Measurements from ENCODE around the gene ARHGDIA.

The ARHGDIA gene

DNA sequence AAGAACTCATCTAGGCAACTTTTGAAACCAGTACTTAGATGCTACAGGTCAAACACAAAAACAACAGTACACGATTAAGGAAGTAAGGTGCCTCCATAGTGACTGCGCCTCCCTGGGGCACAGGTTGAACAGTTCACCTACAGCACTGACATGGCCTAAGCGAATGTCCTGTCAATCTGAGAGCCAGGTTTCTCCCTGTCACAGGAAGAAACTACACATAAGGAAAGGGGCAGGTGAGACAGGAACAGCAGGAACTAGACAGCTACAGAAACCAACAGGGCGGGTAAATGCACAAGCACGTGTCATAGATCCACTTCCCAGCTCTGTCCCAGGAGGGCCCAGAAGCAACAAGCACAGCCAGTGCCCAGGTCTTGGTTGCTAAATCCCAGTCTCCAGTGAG, 8.0 kb upstream of the ARHGDIA start:
- TF ChIP-seq FOXP2 (optimal IDR thresholded peaks at IDR 0.05; ENCODE audit: borderline replicate concordance, extremely low read depth, extremely low read length, insufficient read depth) (no peak), SIN3A (IDR thresholded peaks at IDR 0.05; ENCODE audit: borderline replicate concordance, insufficient read depth, low read length) (no peak), TAF1 (IDR thresholded peaks at IDR 0.05; ENCODE audit: borderline replicate concordance, insufficient read depth, low read length) (no peak)

- no peak for TF ChIP-seq REST (IDR thresholded peaks at IDR 0.05; ENCODE audit: insufficient read depth in 1 of 2, low read depth in 2 of 2, low read length in 2 of 2)
- no peak for TF ChIP-seq TAF1 (IDR thresholded peaks at IDR 0.05; ENCODE audit: borderline replicate concordance, insufficient read depth, low read length)
- TF ChIP-seq POLR2AphosphoS5 (IDR thresholded peaks at IDR 0.05; ENCODE audit: low read depth, low read length), result no peak
- TF ChIP-seq FOXP2 (optimal IDR thresholded peaks at IDR 0.05; ENCODE audit: borderline replicate concordance, extremely low read depth, extremely low read length, insufficient read depth), result no peak
- no peak for TF ChIP-seq SIN3A (IDR thresholded peaks at IDR 0.05; ENCODE audit: borderline replicate concordance, insufficient read depth, low read length)
Measured at GRCh38 chr17:81878294-81878693, 7.2 kb upstream of the ARHGDIA start.

- TF ChIP-seq FOXP2 (optimal IDR thresholded peaks at IDR 0.05; ENCODE audit: borderline replicate concordance, extremely low read depth, extremely low read length, insufficient read depth) (no peak), TAF1 (IDR thresholded peaks at IDR 0.05; ENCODE audit: borderline replicate concordance, insufficient read depth, low read length) (no peak)
Measured at GRCh38 chr17:81877569-81877968, 6.4 kb upstream of the ARHGDIA start.

DNA sequence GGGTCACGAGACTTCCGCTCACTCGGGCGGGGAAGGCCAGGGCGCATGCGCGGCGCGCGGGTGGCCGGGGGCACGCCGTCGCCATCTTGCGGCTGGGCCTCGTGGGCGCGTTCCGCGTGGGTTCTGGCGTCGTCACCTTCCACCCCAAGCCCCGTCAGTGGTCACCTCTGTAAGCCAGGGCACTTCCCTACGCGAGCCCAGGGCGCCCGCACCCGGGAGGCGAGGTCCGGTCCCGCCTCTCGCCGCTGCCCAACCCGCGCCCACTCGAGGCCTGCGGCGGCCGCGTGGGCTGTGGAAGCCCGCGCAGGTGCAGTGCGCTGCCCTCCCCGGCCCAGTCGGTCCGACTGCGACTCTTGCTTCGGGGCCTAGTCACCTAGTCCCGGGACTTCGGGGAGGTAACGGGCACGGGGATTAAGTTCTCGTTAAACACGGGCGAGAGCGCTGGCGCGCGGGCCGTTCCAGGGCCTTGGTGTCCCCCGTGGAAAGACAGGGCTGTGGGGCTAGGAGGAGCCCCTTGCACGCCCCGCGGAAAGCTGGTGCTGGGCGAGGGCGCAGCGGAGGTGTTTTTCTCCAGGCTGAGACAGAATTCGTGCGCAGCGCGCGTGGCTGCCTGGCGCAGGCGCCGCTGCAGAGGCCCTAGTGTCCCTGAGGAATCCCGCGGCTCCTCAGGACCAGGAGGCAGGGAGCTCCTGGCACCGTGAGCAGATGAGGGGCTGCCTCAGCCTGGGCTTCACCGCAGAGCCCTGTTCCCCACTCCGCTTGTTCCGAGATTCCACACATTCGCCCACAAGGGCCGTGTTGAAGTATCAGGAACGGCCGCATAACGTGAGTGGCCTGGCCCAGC, 472 bp upstream of the ARHGDIA start:
- TF ChIP-seq TAF1 (IDR thresholded peaks at IDR 0.05; ENCODE audit: borderline replicate concordance, insufficient read depth, low read length) (no peak), REST (IDR thresholded peaks at IDR 0.05; ENCODE audit: insufficient read depth in 1 of 2, low read depth in 2 of 2, low read length in 2 of 2) (peak in 1 of 2 experiments; percentile 46; a peak in 1 of 4 replicates), FOXP2 (optimal IDR thresholded peaks at IDR 0.05; ENCODE audit: borderline replicate concordance, extremely low read depth, extremely low read length, insufficient read depth) (no peak), POLR2AphosphoS5 (IDR thresholded peaks at IDR 0.05; ENCODE audit: low read depth, low read length) (peak; percentile 16; the same call in 1 of the 2 replicates)

- TF ChIP-seq REST (IDR thresholded peaks at IDR 0.05; ENCODE audit: insufficient read depth in 1 of 2, low read depth in 2 of 2, low read length in 2 of 2) (0 out of 4 replicates have a peak, but pooled peaks of 1 of the 2 experiments have one; percentile 10), POLR2AphosphoS5 (IDR thresholded peaks at IDR 0.05; ENCODE audit: low read depth, low read length) (peak; percentile 4; the same call in 1 of the 2 replicates), FOXP2 (optimal IDR thresholded peaks at IDR 0.05; ENCODE audit: borderline replicate concordance, extremely low read depth, extremely low read length, insufficient read depth) (no peak), TAF1 (IDR thresholded peaks at IDR 0.05; ENCODE audit: borderline replicate concordance, insufficient read depth, low read length) (no peak; the same call in 1 of the 2 replicates), SIN3A (IDR thresholded peaks at IDR 0.05; ENCODE audit: borderline replicate concordance, insufficient read depth, low read length) (peak; percentile 10; the same call in 1 of the 2 replicates)
Measured at GRCh38 chr17:81870131-81870980, 781 bp downstream of the ARHGDIA start.

Data from PFSK-1 (cell line).